ENCODE results near the gene LYPD1. TPM values are rescaled to one million over a fixed set of nuclear protein-coding genes. Genes with fewer than 3 reads are reported as not detected.
A peak's percentile ranks its signal among the peaks of the same experiment; 100 is the strongest.

LYPD1 gene
- total RNA-seq, 1 donor from 2014 or later: 7.1 TPM

- Mint-ChIP-seq H3K4me1 (ENCODE audit: low read depth) (no peaks in the 10 kb centered on the region), H3K27me3 (peaks cover 45% of the 10 kb centered on the region), H3K36me3 (ENCODE audit: insufficient read depth) (no peaks in the 10 kb centered on the region), H3K27ac (no peak overlapping the region), H3K9me3 (ENCODE audit: low read depth) (no peaks in the 10 kb centered on the region), H3K4me3 (ENCODE audit: low read depth) (no peak overlapping the region)
- TF ChIP-seq CTCF (IDR thresholded peaks at IDR 0.05; ENCODE audit: unreplicated experiment): no peak
- no peak for DNase-seq (ENCODE audit: low spot score, unreplicated experiment)
Measured at GRCh38 chr2:132676999-132677398, 7.0 kb upstream of the LYPD1 start.

GRCh38 chr2:132671151-132671835 lies 1.3 kb upstream of the LYPD1 start:
- H3K9me3 Mint-ChIP-seq (ENCODE audit: low read depth): no peaks in the 10 kb centered on the region
- DNase-seq (ENCODE audit: low spot score, unreplicated experiment): peak; percentile 10

GRCh38 chr2:132670496-132671150 lies 618 bp upstream of the LYPD1 start:
- Mint-ChIP-seq H3K27ac (peak overlapping the region; percentile 60), H3K36me3 (ENCODE audit: insufficient read depth) (no peaks in the 10 kb centered on the region), H3K27me3 (peaks cover 74% of the 10 kb centered on the region), H3K4me1 (ENCODE audit: low read depth) (peaks cover 14% of the 10 kb centered on the region), H3K9me3 (ENCODE audit: low read depth) (no peaks in the 10 kb centered on the region), H3K4me3 (ENCODE audit: low read depth) (peak overlapping the region; percentile 68)
- DNase-seq (ENCODE audit: low spot score, unreplicated experiment): peak; percentile 22
- TF ChIP-seq CTCF (IDR thresholded peaks at IDR 0.05; ENCODE audit: unreplicated experiment): no peak

More at GRCh38 chr2:132671151-132671835, 1.3 kb upstream of the LYPD1 start:
- peaks cover 14% of the 10 kb centered on the region for H3K4me1 Mint-ChIP-seq (ENCODE audit: low read depth)
- H3K27me3 Mint-ChIP-seq: peaks cover 70% of the 10 kb centered on the region
- peak overlapping the region; percentile 60 for H3K27ac Mint-ChIP-seq
- no peaks in the 10 kb centered on the region for H3K36me3 Mint-ChIP-seq (ENCODE audit: insufficient read depth)
- H3K4me3 Mint-ChIP-seq (ENCODE audit: low read depth): peak overlapping the region; percentile 68
- no peak for TF ChIP-seq CTCF (IDR thresholded peaks at IDR 0.05; ENCODE audit: unreplicated experiment)

- Mint-ChIP-seq H3K27ac (no peak overlapping the region), H3K27me3 (peaks cover 67% of the 10 kb centered on the region), H3K36me3 (ENCODE audit: insufficient read depth) (no peaks in the 10 kb centered on the region), H3K9me3 (ENCODE audit: low read depth) (no peaks in the 10 kb centered on the region), H3K4me3 (ENCODE audit: low read depth) (peak overlapping the region; percentile 68), H3K4me1 (ENCODE audit: low read depth) (peaks cover 14% of the 10 kb centered on the region)
- peak; percentile 41 for TF ChIP-seq CTCF (IDR thresholded peaks at IDR 0.05; ENCODE audit: unreplicated experiment)
- DNase-seq (ENCODE audit: low spot score, unreplicated experiment): peak; percentile 14
Measured at GRCh38 chr2:132668987-132669907, 758 bp downstream of the LYPD1 start.
